H1 (cell line): ENCODE results near the gene DES. TPM values are rescaled to one million over a fixed set of nuclear protein-coding genes. Genes with fewer than 3 reads are reported as not detected.

Experiments used
- CEBPB ChIP-seq: IDR thresholded peaks from 2 replicates; pipeline ENCODE4 v1.6.1; 2012; ENCODE audit warnings: low read depth, low read length
- CHD7 ChIP-seq: fragments of 300-600 bp; sonication (generic); IDR thresholded peaks from 2 replicates; pipeline ENCODE4 v1.7.1; 2012; ENCODE audit warnings: low read length, moderate library complexity, mild to moderate bottlenecking, inconsistent platforms; ENCODE audit not compliant: insufficient replicate concordance
- polyA plus RNA-seq, 7 experiments: library from polyadenylated mRNA; depleted of rRNA in 3 of 7; stranded (reverse) in 5 of 7; unstranded in 2 of 7; fragments of >200 nt in 5 of 7; fragments of 200-250 nt in 2 of 7; gene quantifications; 1 replicate in 5 of 7; 2 replicates in 1 of 7; 4 replicates in 1 of 7; pipeline versions ENCODE4 v1.2.1 to v1.2.3, GENCODE V29; 2011 to 2013; ENCODE audit warnings: missing spikeins in 2 of 7, mixed read lengths in 2 of 7
- total RNA-seq: library from RNA; stranded (reverse); fragmentation: NEBNext Ultra II Directional; extraction: Animal tissue kit (Norgen Biotek cat#: 25700); gene quantifications from 2 replicates; pipeline ENCODE4 v1.2.1, GENCODE V29; 2021

Gene DES
- total and polyA plus RNA-seq, 2 of the 8 experiments (the other 6 are each of a cell fraction or from before 2014, with no cell fraction given) = 1.8 to 4.3 TPM

- TF ChIP-seq CHD7 = no peak
- no peak for TF ChIP-seq CEBPB
- TF ChIP-seq, all 59 proteins: peak for 0
These were observed 19.3 kb upstream of the DES start (continued) for GRCh38 chr2:219398721-219399363.
